Fibroblast of skin of right quadriceps (primary cell): Measurements from ENCODE around the gene ADGRV1.

Source experiments
- DNase-seq: peaks from one replicate; pipeline ENCODE4 v3.0.0-alpha.2; 2013

ADGRV1 gene

DNA sequence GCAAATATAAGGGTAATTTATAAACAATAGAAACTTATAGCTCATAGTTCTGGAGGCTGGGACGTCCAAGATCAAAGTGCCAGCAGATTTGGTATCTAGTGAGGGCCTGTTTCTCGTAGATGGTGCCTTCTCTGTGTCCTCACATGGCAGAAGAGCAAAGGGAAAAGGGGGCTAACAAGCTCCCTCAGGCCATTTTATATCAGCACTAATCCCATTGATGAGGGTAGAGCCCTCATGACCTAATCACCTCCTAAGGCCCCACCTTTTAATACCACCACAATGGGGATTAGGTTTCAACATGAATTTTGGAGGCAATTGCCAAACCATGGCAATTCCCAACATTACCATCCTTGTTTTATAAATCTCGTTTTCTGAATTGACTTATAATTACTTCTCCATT, 564.7 kb downstream of the ADGRV1 start:
- DNase-seq = no peak

DNA sequence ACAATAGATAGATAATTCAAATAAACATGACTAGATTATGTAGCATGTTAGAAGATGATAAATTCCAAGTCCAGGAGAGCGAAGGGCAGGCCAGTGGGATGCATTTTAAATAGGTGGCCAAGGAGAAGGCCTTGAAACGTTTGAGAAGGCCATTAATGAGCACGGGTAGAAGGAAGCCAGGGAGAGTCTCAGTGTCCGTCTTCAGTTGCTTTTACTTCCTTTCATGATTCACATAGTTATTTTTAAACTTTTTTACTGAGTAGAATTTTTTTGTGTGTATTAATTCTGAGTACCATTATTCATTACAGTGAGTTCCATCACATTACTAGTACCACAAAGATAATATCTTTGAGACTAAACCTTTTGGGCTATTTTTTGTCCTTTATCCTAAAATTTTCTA, 565.3 kb downstream of the ADGRV1 start:
- DNase-seq = no peak

DNA sequence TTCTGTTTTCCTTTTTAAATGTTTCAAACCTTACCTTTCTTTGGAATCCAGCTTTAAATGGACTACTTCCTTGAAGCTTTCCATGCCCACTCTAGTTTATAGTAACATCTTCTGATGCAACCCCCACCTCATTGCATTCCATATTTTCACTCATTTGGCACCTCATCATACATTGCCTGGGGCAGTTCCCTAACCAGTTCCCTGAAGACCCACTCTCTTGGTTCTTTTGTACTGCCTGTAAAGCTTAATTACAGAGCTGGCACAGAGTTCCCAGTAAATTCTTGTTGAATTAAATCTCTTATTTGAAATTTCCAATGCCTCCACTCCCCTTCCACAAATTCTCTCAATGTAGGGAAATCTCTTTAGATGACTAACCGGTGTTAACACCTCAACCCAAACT, 567.3 kb downstream of the ADGRV1 start:
- no peak for DNase-seq

DNA sequence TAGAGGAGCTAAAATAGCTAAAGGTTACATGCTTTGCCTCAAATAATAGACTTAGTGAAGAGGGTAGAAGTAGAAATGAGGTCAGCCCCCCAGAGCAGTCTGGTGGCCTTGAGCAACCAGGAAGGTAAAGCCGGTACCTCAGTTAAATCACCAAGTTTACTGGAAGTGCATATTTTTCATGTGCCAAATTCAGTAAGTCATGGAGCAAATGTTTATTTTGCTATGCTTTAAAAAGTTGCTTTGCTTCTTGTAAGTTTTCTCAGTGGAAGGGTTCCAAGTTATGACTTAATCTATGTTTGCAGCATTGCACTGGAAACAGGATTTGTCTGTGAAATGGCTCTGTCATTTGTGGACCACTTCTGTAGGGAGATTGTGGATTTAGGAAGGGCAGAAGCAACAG, 567.9 kb downstream of the ADGRV1 start:
- peak; percentile 83 for DNase-seq

DNA sequence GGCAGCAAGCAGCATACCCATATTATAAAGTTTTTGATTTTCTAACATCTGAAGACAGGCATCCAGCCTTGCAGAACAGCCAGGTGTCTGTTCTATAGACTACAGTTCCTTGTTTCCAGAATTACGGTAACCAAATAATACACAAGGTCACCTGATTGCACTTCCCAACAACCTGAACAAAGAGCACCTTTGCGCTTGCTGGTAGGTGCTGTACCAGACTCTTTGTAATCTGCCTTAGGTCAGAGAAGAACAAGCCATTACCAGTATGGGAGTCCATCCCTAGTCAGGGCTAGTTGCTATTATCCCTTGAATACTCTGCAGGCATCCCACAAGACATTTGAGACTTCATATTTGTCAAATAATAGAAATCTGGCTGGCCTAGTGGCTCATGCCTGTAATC, 568.3 kb downstream of the ADGRV1 start:
- no peak for DNase-seq

DNA sequence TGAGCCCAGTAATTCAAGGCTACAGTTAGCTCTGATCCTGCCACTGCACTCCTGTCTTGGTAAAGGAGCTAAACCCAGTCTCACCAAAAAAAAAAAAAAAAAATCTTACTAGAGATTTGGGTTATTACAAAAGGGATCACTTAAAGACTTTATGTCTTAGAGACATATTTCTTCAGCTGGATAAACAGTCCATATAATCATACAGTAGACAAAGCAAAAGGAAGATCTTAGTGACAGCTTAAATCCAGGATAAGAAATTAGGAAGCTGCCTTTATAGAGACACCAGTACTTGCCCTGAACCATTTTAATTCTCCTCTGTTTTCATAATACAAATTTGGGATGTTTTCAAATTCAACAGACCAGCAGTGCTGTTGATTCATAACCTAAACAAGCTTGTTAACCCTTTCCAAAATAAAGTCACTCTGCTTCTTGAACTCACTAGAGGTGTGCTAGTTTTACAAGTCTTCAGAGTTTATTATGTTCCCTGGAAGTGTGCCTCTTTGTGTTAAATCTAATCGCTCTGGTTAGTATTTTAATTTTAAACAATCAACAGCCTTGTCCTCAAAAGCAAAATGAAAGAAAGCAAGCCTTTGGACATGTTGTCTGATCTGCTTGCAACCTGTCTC, 569.0 kb downstream of the ADGRV1 start:
- DNase-seq = no peak

DNA sequence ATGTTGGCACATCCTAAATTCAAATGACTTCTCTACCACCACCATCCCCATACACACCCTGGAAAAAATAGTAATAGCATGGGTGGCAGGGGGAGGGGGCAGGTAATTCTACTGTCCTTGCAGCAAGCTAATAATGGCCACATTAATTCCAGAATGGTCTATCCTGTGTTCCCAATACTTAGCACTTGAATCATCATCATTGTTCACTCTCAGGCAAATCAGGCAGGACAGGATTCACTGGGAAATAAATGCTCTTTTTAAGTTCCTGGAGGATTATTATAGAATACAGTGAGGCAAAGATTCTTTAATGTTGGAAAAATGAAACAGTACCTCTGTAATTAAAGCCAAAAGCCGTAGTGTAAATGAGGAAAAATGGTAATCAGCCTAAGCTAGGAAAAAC, 570.0 kb downstream of the ADGRV1 start:
- DNase-seq = no peak

DNA sequence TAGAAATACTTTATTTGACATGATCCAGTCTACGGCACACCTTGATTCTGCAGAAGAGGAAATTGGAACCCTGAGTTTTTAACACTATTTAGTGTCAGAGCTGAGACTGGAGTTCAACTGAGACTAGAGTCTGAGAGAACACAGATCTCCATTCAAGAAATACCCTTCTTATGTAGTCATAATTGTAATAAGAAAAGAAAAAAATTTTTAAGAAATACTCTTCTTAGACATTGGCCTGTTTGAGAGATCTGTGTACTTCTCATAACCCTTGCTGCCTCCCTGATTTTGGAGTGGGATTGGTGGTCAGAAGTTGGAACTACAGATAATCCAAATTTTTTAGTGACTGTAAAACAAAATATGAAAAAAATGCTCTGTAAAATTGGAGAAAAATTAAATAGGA, 571.2 kb downstream of the ADGRV1 start:
- no peak for DNase-seq

DNA sequence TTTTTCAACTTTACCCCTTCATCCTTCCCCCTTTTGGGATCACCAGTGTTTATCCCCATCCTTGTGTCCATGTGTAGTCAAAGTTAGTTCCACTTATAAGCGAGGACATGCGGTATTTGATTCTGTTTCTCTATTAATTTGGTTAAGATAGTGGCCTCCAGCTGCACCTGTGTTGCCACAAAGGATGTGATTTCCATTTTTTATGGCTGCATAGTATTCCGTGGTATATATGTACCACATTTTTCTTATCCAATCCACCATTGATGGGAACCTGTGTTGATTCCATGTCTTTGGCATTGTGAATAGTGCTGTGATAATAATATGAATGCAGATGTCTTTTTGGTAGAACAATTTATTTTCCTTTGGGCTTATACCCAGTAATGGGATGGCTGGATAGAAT, 572.2 kb downstream of the ADGRV1 start:
- no peak for DNase-seq

DNA sequence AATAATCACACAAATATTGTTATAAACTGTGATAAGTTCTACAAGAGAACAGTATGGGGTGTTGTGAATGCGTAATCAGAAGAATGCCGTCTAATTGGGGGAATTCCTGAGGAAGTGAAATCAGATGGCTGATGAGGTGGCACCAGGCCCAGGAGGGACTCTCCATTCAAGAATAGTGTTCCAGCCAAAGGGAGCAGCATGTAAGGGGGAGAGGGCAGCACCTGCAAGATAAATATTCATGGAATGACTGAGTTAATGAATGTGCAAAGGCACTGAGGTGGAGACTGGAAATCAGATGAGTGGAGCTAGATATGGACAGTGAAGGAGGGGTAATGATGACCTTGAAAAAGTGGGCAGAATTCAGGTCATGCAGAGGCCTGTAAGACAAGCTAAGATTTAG, 574.0 kb downstream of the ADGRV1 start:
- DNase-seq = no peak

DNA sequence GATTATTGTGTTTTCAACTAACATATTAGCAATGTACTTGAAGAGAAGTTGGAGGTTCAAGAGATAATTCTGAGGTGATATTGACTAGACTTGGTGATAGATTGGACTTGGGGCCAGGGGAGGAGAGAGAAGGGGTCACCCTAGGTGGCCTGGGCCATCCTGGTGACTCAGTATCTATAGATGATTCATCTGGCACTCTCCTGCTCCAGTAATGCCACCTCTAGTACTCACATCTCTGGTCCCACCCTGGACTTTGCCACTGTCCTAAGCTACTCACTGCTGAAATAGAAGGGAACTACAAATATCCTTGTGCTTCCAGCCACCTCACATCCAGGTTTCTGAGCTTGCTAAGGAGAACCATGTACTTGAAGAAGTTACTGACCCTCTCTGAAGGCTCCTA, 574.6 kb downstream of the ADGRV1 start:
- no peak for DNase-seq

DNA sequence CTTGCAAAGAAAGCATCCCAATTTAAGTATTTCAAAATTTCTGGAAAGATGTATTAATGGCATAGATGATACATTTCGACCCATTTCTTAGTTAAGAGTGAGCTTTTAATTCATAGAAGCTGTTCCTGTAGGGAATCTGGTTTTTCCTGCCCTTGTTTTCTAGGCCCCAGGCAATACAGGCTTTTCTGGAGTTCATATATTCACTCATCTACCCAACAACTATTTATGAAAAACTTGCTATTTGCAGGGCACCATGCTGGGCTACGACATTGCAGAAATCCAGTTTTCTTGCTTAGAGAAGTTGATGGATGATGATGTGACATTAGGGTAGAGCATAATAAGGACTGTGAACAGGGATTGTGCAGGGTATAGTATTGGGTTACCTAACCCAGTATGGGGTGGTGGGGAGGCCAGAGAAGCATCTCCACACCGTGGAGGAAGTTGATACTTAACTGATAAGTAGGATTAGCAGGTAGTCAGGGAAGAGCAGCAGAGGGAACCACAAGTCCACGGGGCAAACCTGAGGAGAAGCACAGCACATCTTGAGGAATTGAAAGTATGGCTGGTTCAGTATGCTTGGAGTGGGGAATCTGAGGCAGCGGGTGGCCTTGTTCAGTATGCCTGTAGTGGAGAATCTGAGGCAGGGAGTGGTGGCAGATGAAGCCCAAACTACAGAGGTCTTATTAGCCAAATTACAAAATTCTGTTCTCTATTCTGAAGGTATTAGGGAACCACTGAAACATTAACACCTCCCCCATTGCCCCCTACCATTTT, 577.1 kb downstream of the ADGRV1 start:
- DNase-seq = no peak

DNA sequence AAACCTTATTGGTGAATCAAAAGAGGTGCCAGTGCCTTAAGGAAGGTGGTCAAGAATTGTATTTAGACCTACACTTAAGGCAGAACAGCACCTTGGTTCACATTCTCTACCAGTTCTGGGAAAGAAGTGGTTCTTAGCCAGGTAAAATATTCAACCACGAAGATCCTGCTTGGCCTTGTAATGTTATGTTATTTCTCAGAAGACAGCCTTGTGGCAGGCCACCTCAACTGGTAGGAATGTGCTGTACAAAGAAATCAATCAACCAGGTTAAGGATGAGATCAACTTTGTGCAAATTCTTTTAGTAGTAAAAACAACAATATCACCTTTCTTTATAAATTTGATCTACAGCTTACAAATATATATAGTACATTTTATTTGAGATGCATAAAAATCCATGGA, 577.7 kb downstream of the ADGRV1 start:
- DNase-seq = no peak

DNA sequence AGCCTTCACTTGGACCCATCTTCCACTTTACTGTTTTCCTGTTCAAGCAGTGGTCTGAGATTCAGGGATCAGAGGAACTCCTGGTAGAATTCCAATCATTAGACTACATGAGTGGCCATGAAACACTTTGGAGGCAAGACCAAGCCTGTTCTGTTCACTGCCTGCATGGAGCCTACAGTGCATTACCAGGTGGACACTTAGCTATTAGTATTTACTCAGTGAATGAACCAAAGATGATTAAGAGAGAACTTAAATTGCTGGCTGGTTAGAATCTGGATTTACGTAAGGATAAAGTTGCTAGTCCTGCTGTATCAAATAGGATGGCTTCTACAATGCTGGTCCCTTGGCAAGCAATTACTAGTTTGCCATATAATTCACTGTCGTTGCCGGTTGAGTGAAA, 579.0 kb downstream of the ADGRV1 start:
- DNase-seq = no peak

DNA sequence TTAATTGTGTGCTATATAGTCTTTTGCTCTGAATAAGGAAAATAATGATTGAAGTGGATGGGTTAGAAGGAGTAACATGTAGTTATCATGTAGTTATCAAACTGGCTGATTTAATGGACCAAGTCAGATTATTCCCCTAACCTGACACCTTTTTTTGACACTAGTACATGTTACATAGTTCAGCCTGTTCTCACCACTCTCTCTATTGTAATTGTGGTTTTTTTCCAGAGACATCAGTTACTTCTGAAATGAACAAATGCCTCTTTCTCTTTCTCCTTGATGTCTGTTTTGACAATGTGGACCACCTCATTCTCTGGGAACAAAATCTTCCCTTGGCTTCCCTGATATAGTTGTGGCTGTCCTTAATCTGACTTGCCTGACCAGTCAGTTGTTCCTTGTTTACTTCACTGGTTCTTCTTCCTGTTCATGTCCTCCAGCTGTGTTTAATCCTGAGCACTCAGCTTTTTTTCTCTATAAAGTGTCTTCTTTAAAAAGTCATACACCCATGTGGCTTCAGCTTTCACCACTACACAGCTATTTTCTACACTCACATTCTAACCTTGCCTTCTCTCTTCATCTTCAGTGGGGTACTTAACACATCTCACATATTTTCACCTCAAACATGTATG, 581.1 kb downstream of the ADGRV1 start:
- DNase-seq = no peak

DNA sequence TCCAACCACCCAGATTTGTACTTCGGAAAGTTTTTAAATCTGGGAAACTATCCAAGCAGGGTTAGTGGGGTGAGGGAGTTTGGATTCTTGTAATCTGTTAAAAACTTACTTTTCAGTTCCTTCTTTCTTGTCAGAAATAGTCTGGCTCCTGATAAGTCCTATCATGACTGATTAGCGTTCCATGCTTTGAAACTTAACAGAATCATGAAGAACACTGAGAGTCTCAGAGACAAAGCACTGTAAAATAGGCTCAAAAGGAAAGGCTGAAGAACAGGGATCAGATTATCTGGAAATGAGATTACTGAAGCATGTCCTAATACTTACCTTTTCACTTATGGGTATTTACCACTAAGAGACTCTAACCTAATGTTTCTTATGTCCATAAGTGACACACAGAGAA, 582.1 kb downstream of the ADGRV1 start:
- DNase-seq = no peak

DNA sequence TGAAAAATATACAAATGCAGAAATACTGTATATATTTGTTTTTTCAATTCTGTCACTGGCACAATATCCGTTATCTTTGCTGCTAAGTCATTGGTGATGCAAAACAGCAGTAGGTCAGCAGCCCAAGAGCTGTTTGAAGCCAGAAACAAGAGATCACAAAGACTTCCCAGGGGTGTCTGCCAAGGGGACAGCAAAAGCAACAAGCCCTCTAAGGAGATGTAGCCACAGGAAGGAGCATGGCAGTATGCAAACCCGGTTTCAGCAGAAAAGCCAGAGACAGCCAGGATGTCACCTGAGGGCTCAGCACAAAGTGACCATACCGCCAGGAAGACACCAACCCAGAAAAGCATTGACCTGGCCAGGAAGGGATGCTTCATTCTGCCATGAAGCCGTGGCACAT, 583.0 kb downstream of the ADGRV1 start:
- no peak for DNase-seq

DNA sequence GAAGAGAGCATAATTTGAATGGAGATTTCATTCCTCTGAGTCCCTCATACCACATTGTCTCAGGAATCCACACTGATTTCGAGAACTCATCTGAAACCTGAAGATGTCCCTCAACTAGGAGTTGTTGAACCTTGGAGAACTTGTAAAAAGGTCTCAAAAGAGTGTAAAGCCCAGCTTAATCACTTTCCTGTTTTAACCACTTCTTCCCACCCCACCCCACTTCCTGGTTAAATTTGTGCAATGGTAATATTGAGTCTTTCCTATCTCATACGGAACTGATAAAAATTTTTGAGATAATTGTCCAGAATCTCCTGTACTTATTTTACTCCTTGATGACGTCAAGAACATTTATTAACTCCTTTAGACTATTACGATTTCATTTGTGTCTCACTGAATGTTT, 583.8 kb downstream of the ADGRV1 start:
- DNase-seq = no peak

DNA sequence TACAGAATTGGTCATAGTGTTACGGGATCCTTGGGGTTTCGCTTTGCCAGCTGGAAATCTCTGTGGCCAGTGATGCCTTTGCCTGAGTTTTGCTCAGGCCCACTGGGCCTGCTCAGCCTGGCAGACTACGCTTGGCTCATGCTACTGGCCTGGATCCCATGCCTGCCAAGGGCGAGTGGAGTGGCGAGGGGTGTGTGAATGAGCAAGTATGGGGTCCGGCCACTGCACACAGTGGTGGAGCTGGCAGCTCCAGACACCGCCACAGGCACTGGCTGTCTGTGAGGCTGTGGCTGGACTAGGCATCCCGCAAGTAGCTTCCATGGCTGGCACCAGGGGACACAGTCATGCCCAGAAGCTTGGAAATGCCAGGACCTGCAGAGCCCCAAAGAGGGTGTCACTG, 584.2 kb downstream of the ADGRV1 start:
- DNase-seq = no peak

DNA sequence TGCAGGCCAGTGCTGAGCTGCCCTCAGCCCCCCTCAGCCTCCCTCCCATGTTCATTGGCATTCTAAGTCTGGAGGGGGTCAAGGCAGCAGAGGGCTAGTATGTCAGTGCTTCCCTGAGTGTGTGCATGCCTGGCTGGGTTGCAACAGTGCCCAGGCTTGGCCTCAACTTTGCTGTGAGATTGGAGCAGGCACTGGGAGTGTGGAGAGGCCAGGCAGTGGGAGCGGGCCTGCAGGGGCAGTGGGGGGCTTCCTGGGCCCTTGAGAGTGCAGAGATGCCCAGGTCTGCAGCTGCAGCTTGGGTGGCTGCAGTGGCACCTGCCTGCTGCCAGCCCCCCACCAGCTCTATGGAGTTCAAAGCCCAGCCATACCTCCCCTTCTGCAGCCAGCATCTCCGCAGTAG, 585.2 kb downstream of the ADGRV1 start:
- DNase-seq = no peak

DNA sequence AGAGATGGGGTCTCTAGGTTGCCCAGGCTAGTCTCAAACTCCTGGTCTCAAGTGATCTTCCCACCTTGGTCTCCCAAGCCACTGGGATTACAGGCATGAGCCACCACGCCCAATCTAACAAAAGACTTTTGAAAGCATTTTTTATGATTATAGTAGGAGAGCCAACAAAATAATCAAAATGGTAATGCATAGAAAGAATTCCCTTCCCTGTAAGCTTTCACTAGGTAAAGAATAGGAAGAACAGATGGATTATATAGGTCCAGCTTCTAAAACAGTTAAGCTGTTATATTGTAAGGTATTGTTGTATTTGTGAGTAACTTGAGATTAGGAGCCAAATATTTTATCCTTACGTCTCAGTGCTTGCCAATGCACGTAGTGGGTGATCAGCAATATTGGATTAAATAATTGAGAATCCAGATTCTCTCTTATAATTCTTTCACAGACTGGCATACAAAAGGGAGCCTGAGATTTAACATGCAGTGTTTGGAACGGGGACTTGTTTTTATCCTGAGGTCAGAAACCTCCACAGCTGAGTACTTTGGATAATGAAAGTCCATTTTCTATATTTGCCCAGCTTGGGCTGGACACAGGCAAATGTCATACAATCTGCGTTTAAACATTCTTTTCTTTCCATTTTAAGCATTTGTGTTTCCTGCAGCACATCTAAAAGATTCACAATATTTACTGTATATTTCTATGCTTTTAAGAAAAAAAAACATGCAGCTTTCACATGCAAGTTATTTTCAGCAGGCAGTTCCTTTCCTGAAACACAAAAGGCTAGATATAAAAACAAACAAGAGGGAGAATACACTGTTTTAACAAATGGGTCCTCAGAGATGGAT, 586.1 kb downstream of the ADGRV1 start:
- DNase-seq = no peak

DNA sequence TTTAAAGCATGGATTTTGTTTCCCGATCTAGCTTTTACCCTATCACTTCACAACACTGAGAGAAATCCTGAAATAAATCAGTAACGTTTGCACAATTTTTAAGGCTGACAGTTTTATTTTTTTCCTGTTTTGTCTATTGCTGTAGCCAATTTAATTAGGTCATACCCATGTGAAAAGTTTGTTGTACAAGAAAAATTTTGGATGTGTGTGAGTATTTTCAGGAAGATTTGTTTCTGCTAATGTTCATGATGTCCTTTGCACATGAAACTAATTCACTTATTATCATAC, 586.7 kb downstream of the ADGRV1 start:
- DNase-seq = no peak

DNA sequence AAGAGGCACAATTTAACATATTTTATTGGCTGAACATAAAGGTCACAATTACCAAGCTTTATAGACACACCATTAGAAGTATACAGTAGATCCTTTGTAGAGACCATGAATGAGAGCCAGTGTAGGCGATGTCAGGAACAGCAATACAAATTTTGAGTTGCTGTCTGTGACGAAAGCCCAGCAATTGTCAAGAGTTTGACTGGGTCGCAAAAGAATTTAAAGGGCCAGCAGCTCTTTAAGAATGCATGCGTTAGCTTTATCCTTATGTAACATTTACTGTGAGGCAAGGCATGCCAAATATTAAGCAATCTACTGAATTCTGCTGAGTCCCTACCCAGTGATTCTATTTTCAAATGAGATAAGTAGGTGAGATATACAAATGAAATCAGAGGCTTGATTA, 587.6 kb downstream of the ADGRV1 start:
- DNase-seq = no peak
